ENCODE data around the gene VSIR. TPM values are rescaled to one million over a fixed set of nuclear protein-coding genes. Genes with fewer than 3 reads are reported as not detected.

The VSIR gene
- total and polyA plus RNA-seq, 9 of the 15 experiments (the other 6 are each of a cell fraction or from before 2014, with no cell fraction given) = 0.14 to 20.5 (median 9.3) TPM

DNA sequence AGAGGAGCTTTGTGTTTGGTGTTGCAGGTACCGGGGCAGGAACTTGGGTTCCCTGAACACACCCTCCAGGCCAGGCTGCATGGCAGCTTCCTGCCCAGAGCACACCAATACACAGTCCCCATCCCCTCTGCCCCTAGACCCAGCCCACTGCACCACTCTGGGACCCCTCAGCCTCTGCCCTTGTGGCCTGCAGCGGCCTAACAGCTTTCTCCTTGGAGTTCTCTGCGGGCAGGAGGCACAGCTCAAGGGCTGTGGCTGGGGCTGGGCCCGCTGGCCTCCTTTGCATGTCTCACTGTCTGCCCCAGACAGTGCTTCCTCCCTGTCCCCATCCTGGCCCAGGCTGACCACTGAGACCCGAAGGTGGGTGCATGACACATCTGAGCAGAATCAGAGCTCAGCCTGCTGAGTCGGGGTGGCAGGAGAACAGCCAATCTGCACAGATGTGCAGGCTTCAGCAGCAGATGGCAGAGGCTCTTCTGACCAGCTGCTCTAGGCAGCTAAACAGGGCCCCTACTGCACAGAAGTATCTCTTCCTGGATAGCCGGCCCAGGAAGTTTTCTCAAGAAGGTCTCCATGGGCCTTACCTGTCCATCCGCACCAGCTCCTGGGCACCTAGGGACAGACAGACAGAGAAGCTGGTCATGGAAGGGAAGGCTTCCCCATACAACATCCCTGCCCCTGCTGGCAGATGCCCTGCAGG lies 20.8 kb downstream of the VSIR start (continued):
- TF ChIP-seq, protein P1, sequence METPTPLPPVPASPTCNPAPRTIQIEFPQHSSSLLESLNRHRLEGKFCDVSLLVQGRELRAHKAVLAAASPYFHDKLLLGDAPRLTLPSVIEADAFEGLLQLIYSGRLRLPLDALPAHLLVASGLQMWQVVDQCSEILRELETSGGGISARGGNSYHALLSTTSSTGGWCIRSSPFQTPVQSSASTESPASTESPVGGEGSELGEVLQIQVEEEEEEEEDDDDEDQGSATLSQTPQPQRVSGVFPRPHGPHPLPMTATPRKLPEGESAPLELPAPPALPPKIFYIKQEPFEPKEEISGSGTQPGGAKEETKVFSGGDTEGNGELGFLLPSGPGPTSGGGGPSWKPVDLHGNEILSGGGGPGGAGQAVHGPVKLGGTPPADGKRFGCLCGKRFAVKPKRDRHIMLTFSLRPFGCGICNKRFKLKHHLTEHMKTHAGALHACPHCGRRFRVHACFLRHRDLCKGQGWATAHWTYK (CRISPR knock-in tag; IDR thresholded peaks at IDR 0.05) = peak; percentile 71; the same call in 1 of the 2 replicates
- TF ChIP-seq KAT7 (CRISPR knock-in tag; IDR thresholded peaks at IDR 0.05; ENCODE audit: borderline replicate concordance) (0 out of 2 replicates have a peak, but pooled peaks have one; percentile 19), ZNF311 (CRISPR knock-in tag; IDR thresholded peaks at IDR 0.05) (peak; percentile 18; the same call in 1 of the 2 replicates), MIER1 (IDR thresholded peaks at IDR 0.05; ENCODE audit: low read depth) (no peak), BRD4 (IDR thresholded peaks at IDR 0.05) (no peak), MXI1 (IDR thresholded peaks at IDR 0.05; ENCODE audit: low read depth, low read length) (no peak), ZNF57 (CRISPR knock-in tag; IDR thresholded peaks at IDR 0.05) (peak; percentile 75; the same call in 1 of the 2 replicates), ZNF699 (CRISPR knock-in tag; IDR thresholded peaks at IDR 0.05; ENCODE audit: insufficient replicate concordance) (no peak)
- TF ChIP-seq, protein P2, sequence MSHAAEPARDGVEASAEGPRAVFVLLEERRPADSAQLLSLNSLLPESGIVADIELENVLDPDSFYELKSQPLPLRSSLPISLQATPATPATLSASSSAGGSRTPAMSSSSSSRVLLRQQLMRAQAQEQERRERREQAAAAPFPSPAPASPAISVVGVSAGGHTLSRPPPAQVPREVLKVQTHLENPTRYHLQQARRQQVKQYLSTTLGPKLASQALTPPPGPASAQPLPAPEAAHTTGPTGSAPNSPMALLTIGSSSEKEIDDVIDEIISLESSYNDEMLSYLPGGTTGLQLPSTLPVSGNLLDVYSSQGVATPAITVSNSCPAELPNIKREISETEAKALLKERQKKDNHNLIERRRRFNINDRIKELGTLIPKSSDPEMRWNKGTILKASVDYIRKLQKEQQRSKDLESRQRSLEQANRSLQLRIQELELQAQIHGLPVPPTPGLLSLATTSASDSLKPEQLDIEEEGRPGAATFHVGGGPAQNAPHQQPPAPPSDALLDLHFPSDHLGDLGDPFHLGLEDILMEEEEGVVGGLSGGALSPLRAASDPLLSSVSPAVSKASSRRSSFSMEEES (CRISPR knock-in tag; IDR thresholded peaks at IDR 0.05) = no peak
- TF ChIP-seq, protein P3, sequence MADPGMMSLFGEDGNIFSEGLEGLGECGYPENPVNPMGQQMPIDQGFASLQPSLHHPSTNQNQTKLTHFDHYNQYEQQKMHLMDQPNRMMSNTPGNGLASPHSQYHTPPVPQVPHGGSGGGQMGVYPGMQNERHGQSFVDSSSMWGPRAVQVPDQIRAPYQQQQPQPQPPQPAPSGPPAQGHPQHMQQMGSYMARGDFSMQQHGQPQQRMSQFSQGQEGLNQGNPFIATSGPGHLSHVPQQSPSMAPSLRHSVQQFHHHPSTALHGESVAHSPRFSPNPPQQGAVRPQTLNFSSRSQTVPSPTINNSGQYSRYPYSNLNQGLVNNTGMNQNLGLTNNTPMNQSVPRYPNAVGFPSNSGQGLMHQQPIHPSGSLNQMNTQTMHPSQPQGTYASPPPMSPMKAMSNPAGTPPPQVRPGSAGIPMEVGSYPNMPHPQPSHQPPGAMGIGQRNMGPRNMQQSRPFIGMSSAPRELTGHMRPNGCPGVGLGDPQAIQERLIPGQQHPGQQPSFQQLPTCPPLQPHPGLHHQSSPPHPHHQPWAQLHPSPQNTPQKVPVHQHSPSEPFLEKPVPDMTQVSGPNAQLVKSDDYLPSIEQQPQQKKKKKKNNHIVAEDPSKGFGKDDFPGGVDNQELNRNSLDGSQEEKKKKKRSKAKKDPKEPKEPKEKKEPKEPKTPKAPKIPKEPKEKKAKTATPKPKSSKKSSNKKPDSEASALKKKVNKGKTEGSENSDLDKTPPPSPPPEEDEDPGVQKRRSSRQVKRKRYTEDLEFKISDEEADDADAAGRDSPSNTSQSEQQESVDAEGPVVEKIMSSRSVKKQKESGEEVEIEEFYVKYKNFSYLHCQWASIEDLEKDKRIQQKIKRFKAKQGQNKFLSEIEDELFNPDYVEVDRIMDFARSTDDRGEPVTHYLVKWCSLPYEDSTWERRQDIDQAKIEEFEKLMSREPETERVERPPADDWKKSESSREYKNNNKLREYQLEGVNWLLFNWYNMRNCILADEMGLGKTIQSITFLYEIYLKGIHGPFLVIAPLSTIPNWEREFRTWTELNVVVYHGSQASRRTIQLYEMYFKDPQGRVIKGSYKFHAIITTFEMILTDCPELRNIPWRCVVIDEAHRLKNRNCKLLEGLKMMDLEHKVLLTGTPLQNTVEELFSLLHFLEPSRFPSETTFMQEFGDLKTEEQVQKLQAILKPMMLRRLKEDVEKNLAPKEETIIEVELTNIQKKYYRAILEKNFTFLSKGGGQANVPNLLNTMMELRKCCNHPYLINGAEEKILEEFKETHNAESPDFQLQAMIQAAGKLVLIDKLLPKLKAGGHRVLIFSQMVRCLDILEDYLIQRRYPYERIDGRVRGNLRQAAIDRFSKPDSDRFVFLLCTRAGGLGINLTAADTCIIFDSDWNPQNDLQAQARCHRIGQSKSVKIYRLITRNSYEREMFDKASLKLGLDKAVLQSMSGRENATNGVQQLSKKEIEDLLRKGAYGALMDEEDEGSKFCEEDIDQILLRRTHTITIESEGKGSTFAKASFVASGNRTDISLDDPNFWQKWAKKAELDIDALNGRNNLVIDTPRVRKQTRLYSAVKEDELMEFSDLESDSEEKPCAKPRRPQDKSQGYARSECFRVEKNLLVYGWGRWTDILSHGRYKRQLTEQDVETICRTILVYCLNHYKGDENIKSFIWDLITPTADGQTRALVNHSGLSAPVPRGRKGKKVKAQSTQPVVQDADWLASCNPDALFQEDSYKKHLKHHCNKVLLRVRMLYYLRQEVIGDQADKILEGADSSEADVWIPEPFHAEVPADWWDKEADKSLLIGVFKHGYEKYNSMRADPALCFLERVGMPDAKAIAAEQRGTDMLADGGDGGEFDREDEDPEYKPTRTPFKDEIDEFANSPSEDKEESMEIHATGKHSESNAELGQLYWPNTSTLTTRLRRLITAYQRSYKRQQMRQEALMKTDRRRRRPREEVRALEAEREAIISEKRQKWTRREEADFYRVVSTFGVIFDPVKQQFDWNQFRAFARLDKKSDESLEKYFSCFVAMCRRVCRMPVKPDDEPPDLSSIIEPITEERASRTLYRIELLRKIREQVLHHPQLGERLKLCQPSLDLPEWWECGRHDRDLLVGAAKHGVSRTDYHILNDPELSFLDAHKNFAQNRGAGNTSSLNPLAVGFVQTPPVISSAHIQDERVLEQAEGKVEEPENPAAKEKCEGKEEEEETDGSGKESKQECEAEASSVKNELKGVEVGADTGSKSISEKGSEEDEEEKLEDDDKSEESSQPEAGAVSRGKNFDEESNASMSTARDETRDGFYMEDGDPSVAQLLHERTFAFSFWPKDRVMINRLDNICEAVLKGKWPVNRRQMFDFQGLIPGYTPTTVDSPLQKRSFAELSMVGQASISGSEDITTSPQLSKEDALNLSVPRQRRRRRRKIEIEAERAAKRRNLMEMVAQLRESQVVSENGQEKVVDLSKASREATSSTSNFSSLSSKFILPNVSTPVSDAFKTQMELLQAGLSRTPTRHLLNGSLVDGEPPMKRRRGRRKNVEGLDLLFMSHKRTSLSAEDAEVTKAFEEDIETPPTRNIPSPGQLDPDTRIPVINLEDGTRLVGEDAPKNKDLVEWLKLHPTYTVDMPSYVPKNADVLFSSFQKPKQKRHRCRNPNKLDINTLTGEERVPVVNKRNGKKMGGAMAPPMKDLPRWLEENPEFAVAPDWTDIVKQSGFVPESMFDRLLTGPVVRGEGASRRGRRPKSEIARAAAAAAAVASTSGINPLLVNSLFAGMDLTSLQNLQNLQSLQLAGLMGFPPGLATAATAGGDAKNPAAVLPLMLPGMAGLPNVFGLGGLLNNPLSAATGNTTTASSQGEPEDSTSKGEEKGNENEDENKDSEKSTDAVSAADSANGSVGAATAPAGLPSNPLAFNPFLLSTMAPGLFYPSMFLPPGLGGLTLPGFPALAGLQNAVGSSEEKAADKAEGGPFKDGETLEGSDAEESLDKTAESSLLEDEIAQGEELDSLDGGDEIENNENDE (IDR thresholded peaks at IDR 0.05; ENCODE audit: low read depth, low read length) = no peak
- TF ChIP-seq, protein P4, sequence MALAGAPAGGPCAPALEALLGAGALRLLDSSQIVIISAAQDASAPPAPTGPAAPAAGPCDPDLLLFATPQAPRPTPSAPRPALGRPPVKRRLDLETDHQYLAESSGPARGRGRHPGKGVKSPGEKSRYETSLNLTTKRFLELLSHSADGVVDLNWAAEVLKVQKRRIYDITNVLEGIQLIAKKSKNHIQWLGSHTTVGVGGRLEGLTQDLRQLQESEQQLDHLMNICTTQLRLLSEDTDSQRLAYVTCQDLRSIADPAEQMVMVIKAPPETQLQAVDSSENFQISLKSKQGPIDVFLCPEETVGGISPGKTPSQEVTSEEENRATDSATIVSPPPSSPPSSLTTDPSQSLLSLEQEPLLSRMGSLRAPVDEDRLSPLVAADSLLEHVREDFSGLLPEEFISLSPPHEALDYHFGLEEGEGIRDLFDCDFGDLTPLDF (CRISPR knock-in tag; IDR thresholded peaks at IDR 0.05) = 0 out of 2 replicates have a peak, but pooled peaks have one; percentile 40
